H9 (cell line): ENCODE results near the gene ERCC6L2. TPM values are rescaled to one million over a fixed set of nuclear protein-coding genes. Genes with fewer than 3 reads are reported as not detected.

ENCODE experiments used
- DNase-seq: peaks from one replicate; pipeline ENCODE4 v3.0.0-alpha.2; 2017
- H2AFZ ChIP-seq: one replicate; pipeline ENCODE4 v1.6.1; 2013; ENCODE audit warnings: mild to moderate bottlenecking, low read length, control low read depth, moderate library complexity
- H2AK5ac ChIP-seq: 2 replicates; pipeline ENCODE4 v1.6.1; 2013; ENCODE audit warnings: low read length, control low read depth, mixed read lengths; ENCODE audit not compliant: insufficient read length
- H2BK120ac ChIP-seq: one replicate; pipeline ENCODE4 v1.6.1; 2013; ENCODE audit warnings: low read depth, mild to moderate bottlenecking, low read length, control low read depth, inconsistent platforms; ENCODE audit not compliant: poor library complexity, severe bottlenecking
- H2BK12ac ChIP-seq: 2 replicates; pipeline ENCODE4 v1.6.1; 2013; ENCODE audit warnings: low read length, control low read depth, mixed read lengths, low read depth; ENCODE audit not compliant: insufficient read length
- H2BK15ac ChIP-seq: 2 replicates; pipeline ENCODE4 v1.6.1; 2013; ENCODE audit warnings: low read depth, low read length, control low read depth
- H2BK20ac ChIP-seq: one replicate; pipeline ENCODE4 v1.6.1; 2013; ENCODE audit warnings: low read depth, mild to moderate bottlenecking, low read length, control low read depth, inconsistent platforms; ENCODE audit not compliant: poor library complexity, severe bottlenecking
- H2BK5ac ChIP-seq: 2 replicates; pipeline ENCODE4 v1.6.1; 2013; ENCODE audit warnings: low read length, control low read depth, mixed read lengths; ENCODE audit not compliant: insufficient read length
- H3K14ac ChIP-seq: 2 replicates; pipeline ENCODE4 v1.6.1; 2013; ENCODE audit warnings: low read length, control low read depth; ENCODE audit not compliant: insufficient read depth
- H3K18ac ChIP-seq: 2 replicates; pipeline ENCODE4 v1.6.1; 2013; ENCODE audit warnings: low read depth, mild to moderate bottlenecking, mixed read lengths, low read length, control low read depth; ENCODE audit not compliant: insufficient read length
- H3K23ac ChIP-seq: 2 replicates; pipeline ENCODE4 v1.6.1; 2013; ENCODE audit warnings: low read length, control low read depth, mixed read lengths, low read depth; ENCODE audit not compliant: insufficient read length
- H3K23me2 ChIP-seq: 2 replicates; pipeline ENCODE4 v1.6.1; 2013; ENCODE audit warnings: low read depth, mild to moderate bottlenecking, mixed read lengths, low read length, control low read depth; ENCODE audit not compliant: insufficient read length, poor library complexity, severe bottlenecking
- H3K27ac ChIP-seq: 2 replicates; pipeline ENCODE4 v1.5.1; 2013; ENCODE audit warnings: low read length, control low read depth, mixed read lengths, low read depth; ENCODE audit not compliant: insufficient read length
- H3K27me3 ChIP-seq: 2 replicates; pipeline ENCODE4 v1.6.1; 2013; ENCODE audit warnings: low read length, control low read depth, inconsistent platforms; ENCODE audit not compliant: insufficient read depth
- H3K4ac ChIP-seq: 2 replicates; pipeline ENCODE4 v1.6.1; 2013; ENCODE audit warnings: low read depth, mild to moderate bottlenecking, control low read depth, inconsistent platforms, low read length, moderate library complexity
- H3K4me1 ChIP-seq: 2 replicates; pipeline ENCODE4 v1.6.1; 2013; ENCODE audit warnings: low read length, control low read depth, inconsistent platforms; ENCODE audit not compliant: insufficient read depth
- H3K4me2 ChIP-seq: 2 replicates; pipeline ENCODE4 v1.6.1; 2013; ENCODE audit warnings: low read length, control low read depth, mixed read lengths; ENCODE audit not compliant: insufficient read length, insufficient read depth
- H3K56ac ChIP-seq: 2 replicates; pipeline ENCODE4 v1.6.1; 2013; ENCODE audit warnings: low read depth, mild to moderate bottlenecking, mixed read lengths, low read length, control low read depth; ENCODE audit not compliant: insufficient read length
- H3K79me1 ChIP-seq: 2 replicates; pipeline ENCODE4 v1.6.1; 2013; ENCODE audit warnings: low read depth, mild to moderate bottlenecking, moderate library complexity, low read length, control low read depth, inconsistent platforms; ENCODE audit not compliant: insufficient read depth, poor library complexity, severe bottlenecking
- H3K79me2 ChIP-seq: 2 replicates; pipeline ENCODE4 v1.6.1; 2013; ENCODE audit warnings: low read length, control low read depth, inconsistent platforms; ENCODE audit not compliant: insufficient read depth
- H3K9ac ChIP-seq: 2 replicates; pipeline ENCODE4 v1.6.1; 2013; ENCODE audit warnings: low read length, control low read depth, mixed read lengths; ENCODE audit not compliant: insufficient read length; ENCODE audit errors: extremely low read depth
- H3K9me3 ChIP-seq: one replicate; pipeline ENCODE4 v1.6.1; 2013; ENCODE audit warnings: low read depth, low read length, inconsistent platforms; ENCODE audit not compliant: control insufficient read depth
- H3T11ph ChIP-seq: one replicate; pipeline ENCODE4 v1.6.1; 2013; ENCODE audit warnings: mild to moderate bottlenecking, low read length, control low read depth, inconsistent platforms
- H4K20me1 ChIP-seq: one replicate; pipeline ENCODE4 v1.6.1; 2013; ENCODE audit not compliant: control insufficient read depth, insufficient read length, insufficient read depth
- H4K5ac ChIP-seq: 2 replicates; pipeline ENCODE4 v1.6.1; 2013; ENCODE audit warnings: low read depth, mild to moderate bottlenecking, mixed read lengths, low read length, control low read depth; ENCODE audit not compliant: insufficient read length
- H4K8ac ChIP-seq: replicated peaks from 2 replicates; pipeline ENCODE4 v1.6.1; 2013; ENCODE audit warnings: low read length, control low read depth, mixed read lengths, low read depth; ENCODE audit not compliant: insufficient read length
- H4K91ac ChIP-seq: 2 replicates; pipeline ENCODE4 v1.6.1; 2013; ENCODE audit warnings: low read depth, mild to moderate bottlenecking, moderate library complexity, mixed read lengths, low read length, control low read depth; ENCODE audit not compliant: insufficient read length
- H3K27ac Mint-ChIP-seq, 3 experiments: 2 replicates in 2 of 3; 3 replicates in 1 of 3; pipeline ENCODE4 v1.8.0; 2020 to 2021; ENCODE audit warnings: mixed read lengths in 3 of 3, mild to moderate bottlenecking in 1 of 3, moderate library complexity in 1 of 3
- H3K27me3 Mint-ChIP-seq: 2 replicates; pipeline ENCODE4 v1.8.0; 2021; ENCODE audit warnings: low read depth, mild to moderate bottlenecking, moderate library complexity, mixed read lengths
- H3K36me3 Mint-ChIP-seq, 3 experiments: 2 replicates in 2 of 3; 3 replicates in 1 of 3; pipeline ENCODE4 v1.8.0; 2020 to 2021; ENCODE audit warnings: low read depth in 3 of 3, mixed read lengths in 3 of 3; ENCODE audit not compliant: insufficient read depth in 1 of 3
- H3K4me1 Mint-ChIP-seq, 2 experiments: 2 replicates each; pipeline ENCODE4 v1.8.0; 2020; ENCODE audit warnings: mixed read lengths in 2 of 2
- H3K4me3 Mint-ChIP-seq, 2 experiments: 2 replicates in 1 of 2; 3 replicates in 1 of 2; pipeline ENCODE4 v1.8.0; 2020 to 2021; ENCODE audit warnings: mild to moderate bottlenecking in 2 of 2, mixed read lengths in 2 of 2, moderate library complexity in 1 of 2
- H3K9me3 Mint-ChIP-seq, 2 experiments: 2 replicates in 1 of 2; 3 replicates in 1 of 2; pipeline ENCODE4 v1.8.0; 2020; ENCODE audit warnings: mild to moderate bottlenecking in 2 of 2, mixed read lengths in 2 of 2, moderate library complexity in 1 of 2
- WGBS: extraction: QIAGEN DNeasy Blood & Tissue Kit; methylation state at CpG from one replicate; pipeline ENCODE4 v1.1.7; 2013; ENCODE audit warnings: missing lambda C conversion rate, low lambda C conversion rate, mixed read lengths; ENCODE audit not compliant: insufficient read length; ENCODE audit errors: extremely low coverage; 5-methylcytosine and 5-hydroxymethylcytosine counted together
- total RNA-seq: library from RNA; stranded (reverse); gene quantifications from 2 replicates; pipeline ENCODE4 v1.2.1, GENCODE V29; 2021
- TF ChIP-seq, protein P1 (sequence below): fragments of 200-600 bp; sonication (generic); conservative IDR thresholded peaks from 3 replicates; pipeline ENCODE4 v1.8.0; 2021; ENCODE audit warnings: antibody characterized with exemption, mild to moderate bottlenecking

Gene ERCC6L2
- total RNA-seq, 1 experiment from 2014 or later = 57.7 TPM

DNA sequence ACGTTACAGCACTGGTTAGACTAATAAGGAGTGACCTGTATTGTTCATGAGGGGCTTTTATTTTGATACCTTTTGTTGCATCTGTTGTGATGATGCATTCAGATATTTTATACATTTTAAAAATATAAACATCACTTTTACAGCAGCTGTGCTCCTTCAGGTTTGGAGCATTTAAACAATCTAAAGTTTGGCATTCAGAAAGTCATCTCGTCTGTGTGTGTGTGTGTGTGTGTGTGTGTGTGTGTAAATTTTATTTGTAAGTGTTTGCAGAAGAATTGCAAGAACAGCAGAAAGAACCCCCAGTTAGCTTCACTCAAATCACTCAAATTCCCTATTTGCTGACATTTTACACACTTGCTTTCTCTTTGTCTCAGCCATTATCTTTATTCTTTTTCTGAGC, 87.4 kb downstream of the ERCC6L2 start:
- no peak overlapping the region for H2AFZ ChIP-seq
- H4K20me1 ChIP-seq = no peaks in the 10 kb centered on the region
- no peak overlapping the region for H3K14ac ChIP-seq
- no peak overlapping the region for H2BK120ac ChIP-seq
- H3K79me2 ChIP-seq = no peaks in the 10 kb centered on the region
- no peak overlapping the region for H3K18ac ChIP-seq
- H2BK15ac ChIP-seq = no peak overlapping the region
- no peak overlapping the region for H2BK20ac ChIP-seq
- no peak for DNase-seq
- H4K91ac ChIP-seq = no peak overlapping the region
- no peak overlapping the region for H3K4me3 Mint-ChIP-seq
- H3K4ac ChIP-seq = no peak overlapping the region
- no peak overlapping the region for H4K8ac ChIP-seq
- H4K5ac ChIP-seq = no peak overlapping the region
- no peak overlapping the region for H2AK5ac ChIP-seq
- peaks cover 2 to 3% of the 10 kb centered on the region in 2 experiments; a peak in 3 of 5 replicates for H3K9me3 Mint-ChIP-seq
- H3K27me3 ChIP-seq = no peaks in the 10 kb centered on the region
- H2BK12ac ChIP-seq = no peak overlapping the region
- no peak overlapping the region for H3K56ac ChIP-seq
- TF ChIP-seq, protein P1, sequence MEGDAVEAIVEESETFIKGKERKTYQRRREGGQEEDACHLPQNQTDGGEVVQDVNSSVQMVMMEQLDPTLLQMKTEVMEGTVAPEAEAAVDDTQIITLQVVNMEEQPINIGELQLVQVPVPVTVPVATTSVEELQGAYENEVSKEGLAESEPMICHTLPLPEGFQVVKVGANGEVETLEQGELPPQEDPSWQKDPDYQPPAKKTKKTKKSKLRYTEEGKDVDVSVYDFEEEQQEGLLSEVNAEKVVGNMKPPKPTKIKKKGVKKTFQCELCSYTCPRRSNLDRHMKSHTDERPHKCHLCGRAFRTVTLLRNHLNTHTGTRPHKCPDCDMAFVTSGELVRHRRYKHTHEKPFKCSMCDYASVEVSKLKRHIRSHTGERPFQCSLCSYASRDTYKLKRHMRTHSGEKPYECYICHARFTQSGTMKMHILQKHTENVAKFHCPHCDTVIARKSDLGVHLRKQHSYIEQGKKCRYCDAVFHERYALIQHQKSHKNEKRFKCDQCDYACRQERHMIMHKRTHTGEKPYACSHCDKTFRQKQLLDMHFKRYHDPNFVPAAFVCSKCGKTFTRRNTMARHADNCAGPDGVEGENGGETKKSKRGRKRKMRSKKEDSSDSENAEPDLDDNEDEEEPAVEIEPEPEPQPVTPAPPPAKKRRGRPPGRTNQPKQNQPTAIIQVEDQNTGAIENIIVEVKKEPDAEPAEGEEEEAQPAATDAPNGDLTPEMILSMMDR = no peak
- H3K4me1 ChIP-seq = no peaks in the 10 kb centered on the region
- no peaks in the 10 kb centered on the region for H3K27me3 Mint-ChIP-seq
- H3K4me1 Mint-ChIP-seq = no peaks in the 10 kb centered on the region
- H3K23me2 ChIP-seq = no peaks in the 10 kb centered on the region
- peaks cover 21 to 34% (median 28%) of the 10 kb centered on the region in 3 experiments for H3K36me3 Mint-ChIP-seq
- no peak overlapping the region for H2BK5ac ChIP-seq
- H3K4me2 ChIP-seq = no peak overlapping the region
- H3K79me1 ChIP-seq = no peaks in the 10 kb centered on the region
- no peak overlapping the region for H3K27ac ChIP-seq
- H3K9ac ChIP-seq = no peak overlapping the region
- H3T11ph ChIP-seq = no peak overlapping the region
- H3K23ac ChIP-seq = no peak overlapping the region
- H3K27ac Mint-ChIP-seq = peak overlapping the region in 1 of 3 experiments; percentile 49; a peak in 1 of 7 replicates
- H3K9me3 ChIP-seq = no peaks in the 10 kb centered on the region
- WGBS = no CpG with 5 or more reads among the region's 2 CpGs
